ES-I3 (cell line): ENCODE results near the gene PLXNA4.

ENCODE experiments used
- H3K36me3 ChIP-seq: 2 replicates; pipeline ENCODE4 v1.6.1; 2013; ENCODE audit warnings: mild to moderate bottlenecking, low read length, control low read depth, moderate library complexity; ENCODE audit not compliant: insufficient read depth
- H3K4me1 ChIP-seq: 2 replicates; pipeline ENCODE4 v1.6.1; 2013; ENCODE audit warnings: mild to moderate bottlenecking, control low read depth, low read length; ENCODE audit not compliant: insufficient read depth
- H3K9ac ChIP-seq: 2 replicates; pipeline ENCODE4 v1.6.1; 2013; ENCODE audit warnings: low read depth, mild to moderate bottlenecking, low read length, moderate library complexity
- H3K9me3 ChIP-seq: 2 replicates; pipeline ENCODE4 v1.6.1; 2013; ENCODE audit warnings: mild to moderate bottlenecking, low read length, moderate library complexity; ENCODE audit not compliant: control insufficient read depth, insufficient read depth

Gene PLXNA4

DNA sequence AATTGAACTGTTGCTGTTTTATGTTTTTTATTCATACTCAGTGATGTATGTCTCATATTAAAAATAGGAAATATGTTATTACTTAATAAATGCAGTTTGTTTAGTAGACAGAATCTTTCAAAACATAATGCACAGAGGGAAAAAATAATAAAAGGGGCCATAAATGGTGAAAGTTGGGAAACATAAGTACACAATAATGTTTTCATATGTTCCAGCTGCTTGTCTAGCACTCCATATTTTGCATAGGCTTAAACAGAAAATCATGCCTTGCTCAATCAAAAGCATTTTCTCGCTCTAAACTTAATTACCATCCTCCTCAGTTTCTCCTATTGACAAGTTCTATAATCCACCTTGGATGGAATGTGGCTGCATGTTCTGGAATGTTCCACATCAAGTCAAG, 333.2 kb downstream of the PLXNA4 start:
- no peaks in the 10 kb centered on the region for H3K9me3 ChIP-seq
- no peaks in the 10 kb centered on the region for H3K4me1 ChIP-seq
- H3K36me3 ChIP-seq, result no peaks in the 10 kb centered on the region
- no peak overlapping the region for H3K9ac ChIP-seq

DNA sequence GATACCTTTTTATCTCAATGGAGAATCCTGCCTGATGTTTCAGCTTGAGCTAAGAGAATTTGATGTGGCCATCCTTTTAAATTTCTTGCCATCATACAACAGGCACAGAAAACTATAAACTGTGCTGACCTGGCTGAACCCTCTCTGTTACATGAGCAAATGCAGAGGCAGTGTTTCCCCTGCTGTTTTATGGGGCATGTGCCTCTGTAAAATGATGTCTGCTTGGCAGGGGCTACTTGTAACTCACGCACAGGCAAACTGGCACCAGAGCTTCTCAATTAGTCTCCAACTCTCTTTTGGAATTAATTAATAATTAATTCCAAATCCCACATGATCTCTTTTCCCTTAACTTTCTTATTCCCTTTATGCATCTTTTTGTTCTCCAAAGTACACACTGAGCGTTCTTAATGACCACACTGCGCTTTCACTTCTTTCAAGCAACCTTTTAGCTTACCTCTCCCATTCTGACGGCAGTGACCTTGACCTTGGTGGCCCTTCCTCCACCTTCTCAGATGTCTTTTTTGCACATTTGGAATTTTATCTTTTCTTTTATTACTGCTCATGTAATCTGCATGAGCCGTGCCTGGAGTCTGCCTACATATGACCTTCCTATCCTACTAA, 334.0 kb downstream of the PLXNA4 start:
- Histone ChIP-seq H3K9me3 (no peaks in the 10 kb centered on the region), H3K9ac (no peak overlapping the region), H3K4me1 (no peaks in the 10 kb centered on the region), H3K36me3 (no peaks in the 10 kb centered on the region)

DNA sequence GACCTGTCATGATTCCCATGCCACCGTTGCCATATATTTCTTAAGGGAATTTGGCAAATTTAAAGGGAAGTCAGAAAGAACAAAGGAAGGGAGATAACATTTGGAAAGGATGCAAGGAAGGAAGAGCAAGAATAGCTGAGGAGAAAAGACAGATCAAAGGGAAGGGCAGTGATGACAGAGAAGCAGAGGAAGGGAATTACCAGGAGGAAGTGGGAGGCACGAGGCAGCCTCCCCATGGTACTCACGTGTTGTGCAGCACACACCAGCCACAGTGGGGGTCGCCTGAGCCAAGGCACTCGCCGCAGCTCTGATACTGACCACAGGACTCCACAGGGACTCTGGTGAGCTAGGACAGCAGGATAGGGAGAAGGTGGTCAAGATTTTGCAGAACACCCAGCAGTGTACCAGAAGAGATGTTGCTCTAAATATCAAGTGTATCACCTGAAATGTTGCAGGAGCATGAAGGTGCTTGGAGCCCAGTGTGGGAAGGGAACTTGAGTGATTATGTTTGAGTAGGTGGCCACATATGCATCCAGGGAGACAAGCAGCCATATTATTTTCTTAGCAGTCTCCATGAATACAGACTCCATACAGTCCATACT, 335.3 kb downstream of the PLXNA4 start:
- Histone ChIP-seq H3K9ac (no peak overlapping the region), H3K36me3 (no peaks in the 10 kb centered on the region), H3K4me1 (no peaks in the 10 kb centered on the region), H3K9me3 (no peaks in the 10 kb centered on the region)

DNA sequence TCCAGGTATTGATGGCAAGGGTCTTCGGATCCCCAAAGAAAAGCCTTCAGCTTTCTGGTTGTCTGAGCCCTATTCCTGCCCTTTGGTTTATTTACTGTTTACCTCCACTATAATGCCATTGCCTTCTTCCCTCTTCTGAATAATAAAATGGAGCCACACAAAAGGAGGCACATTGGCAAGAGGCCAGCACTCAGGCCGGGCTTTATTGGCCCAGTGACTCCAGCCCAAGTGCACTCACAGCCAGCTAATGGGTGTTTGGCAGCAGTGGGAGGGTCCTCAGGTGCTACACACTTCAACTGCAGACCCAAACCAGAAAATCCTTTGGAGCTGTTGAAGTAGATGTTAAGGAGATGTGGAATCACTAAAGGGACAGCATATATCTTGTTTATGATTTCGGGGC, 336.0 kb downstream of the PLXNA4 start:
- Histone ChIP-seq H3K9me3 (no peaks in the 10 kb centered on the region), H3K4me1 (no peaks in the 10 kb centered on the region), H3K9ac (no peak overlapping the region), H3K36me3 (no peaks in the 10 kb centered on the region)

DNA sequence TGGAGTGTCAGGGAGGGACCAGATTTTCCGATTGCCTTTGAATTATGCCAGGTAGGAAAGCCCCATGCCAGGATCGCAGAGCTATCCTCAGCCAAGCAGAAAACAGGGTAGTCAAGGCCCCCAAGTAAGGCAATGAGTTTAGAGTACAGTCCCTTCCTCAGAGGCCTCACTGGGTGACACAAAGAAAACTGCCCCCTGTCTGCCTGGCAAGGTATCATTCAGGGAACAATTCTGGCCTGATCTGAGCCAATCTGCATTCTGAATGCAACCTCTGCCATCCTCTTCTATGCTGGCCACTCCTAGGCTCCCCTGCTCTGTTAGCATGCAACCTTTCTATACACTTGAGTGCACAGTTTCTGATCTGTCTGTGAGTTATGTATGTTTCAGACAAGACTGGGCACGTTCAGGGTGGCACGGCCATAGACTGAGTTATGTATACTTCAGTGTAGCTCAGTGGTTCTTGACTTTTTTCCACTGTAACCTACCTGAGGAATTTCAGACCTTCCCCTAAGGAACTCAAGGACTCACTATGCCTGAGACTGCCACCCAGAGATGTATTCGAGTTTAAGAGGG, 336.8 kb downstream of the PLXNA4 start:
- no peaks in the 10 kb centered on the region for H3K4me1 ChIP-seq
- no peaks in the 10 kb centered on the region for H3K36me3 ChIP-seq
- no peak overlapping the region for H3K9ac ChIP-seq
- no peaks in the 10 kb centered on the region for H3K9me3 ChIP-seq

DNA sequence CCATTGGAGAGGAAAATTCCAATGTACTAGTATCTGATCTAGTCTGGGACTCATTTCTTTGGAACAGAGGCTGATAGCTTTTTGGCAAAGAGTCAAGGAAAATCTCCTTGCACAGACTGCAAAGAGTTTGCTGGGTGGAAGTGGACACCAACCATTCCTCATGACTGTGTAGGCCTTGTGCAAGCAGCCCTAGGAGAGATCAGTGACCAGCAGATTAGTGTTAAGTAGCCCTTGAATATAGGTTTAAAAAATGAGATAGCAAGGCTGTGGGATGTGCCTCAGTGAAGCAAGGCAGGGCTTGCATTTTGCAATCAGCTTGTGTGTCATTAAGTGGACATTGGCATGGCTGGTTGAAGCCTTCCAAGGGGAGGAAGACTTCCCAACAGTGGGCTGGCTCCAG, 341.6 kb downstream of the PLXNA4 start:
- Histone ChIP-seq H3K9me3 (no peaks in the 10 kb centered on the region), H3K4me1 (peaks cover 8% of the 10 kb centered on the region; the same call in 1 of the 2 replicates), H3K36me3 (no peaks in the 10 kb centered on the region), H3K9ac (no peak overlapping the region)

DNA sequence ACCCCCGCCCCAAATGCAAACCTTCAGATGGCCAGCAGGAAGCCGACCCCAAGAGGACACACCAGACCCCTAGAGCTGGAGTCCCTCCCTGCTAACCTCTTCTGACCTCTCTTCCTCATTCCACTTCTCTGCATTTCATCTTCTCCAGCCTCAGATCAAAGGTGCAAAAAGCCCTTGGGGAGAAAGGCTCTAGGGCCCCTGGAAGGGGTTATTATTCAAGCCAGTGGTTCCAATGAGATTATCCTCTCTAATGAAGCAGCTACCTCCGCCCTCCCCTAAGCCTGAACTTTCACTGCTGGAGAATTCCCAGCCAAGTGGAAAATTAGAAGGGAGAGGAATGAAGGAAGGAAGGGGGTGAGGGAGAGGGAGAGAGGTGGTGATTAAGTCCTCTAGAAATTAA, 343.9 kb downstream of the PLXNA4 start:
- no peaks in the 10 kb centered on the region for H3K9me3 ChIP-seq
- H3K9ac ChIP-seq, result no peak overlapping the region
- H3K36me3 ChIP-seq, result no peaks in the 10 kb centered on the region
- H3K4me1 ChIP-seq, result peaks cover 8% of the 10 kb centered on the region; the same call in 1 of the 2 replicates

DNA sequence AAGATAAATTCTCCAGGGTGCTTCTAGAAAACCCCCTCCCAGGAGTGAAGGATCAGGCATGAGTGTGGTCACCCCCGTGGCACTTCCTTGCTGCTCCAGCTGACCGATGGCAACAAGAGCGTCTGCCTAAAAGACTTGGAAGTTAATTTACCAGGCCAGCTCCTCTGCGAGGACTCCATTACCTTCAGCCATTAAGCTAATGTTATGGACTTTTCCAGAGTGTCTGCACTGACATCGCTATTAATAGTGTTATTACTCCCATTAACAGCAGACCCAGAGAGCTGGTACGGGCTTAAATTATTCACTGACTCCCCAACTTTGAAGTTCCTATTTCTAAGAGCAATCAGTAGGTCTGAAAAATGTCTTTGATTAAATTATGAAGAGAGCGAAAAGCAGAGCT, 345.8 kb downstream of the PLXNA4 start:
- Histone ChIP-seq H3K9me3 (no peaks in the 10 kb centered on the region), H3K9ac (no peak overlapping the region), H3K4me1 (peaks cover 8% of the 10 kb centered on the region; the same call in 1 of the 2 replicates), H3K36me3 (no peaks in the 10 kb centered on the region)

DNA sequence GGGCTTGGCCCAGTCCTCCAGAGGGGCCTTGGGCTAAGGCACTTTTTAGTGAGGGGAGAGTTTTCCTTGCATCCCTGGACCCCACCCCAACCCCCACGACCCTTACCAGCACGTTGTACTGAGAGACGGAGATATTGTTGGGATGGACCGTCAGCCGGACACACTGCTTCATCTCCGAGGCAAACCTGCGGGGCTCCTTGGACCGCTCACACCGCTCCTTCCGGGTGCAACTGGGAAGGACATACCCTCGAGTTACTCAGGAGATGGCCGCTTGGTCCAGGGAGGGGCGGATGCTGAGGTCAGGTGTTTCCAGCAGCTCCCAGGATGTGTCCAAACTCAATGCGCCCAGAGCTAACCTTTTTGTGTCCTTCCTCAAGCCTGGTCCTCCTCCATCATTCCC, 348.0 kb downstream of the PLXNA4 start:
- Histone ChIP-seq H3K4me1 (peaks cover 8% of the 10 kb centered on the region; the same call in 1 of the 2 replicates), H3K9me3 (no peaks in the 10 kb centered on the region), H3K9ac (no peak overlapping the region), H3K36me3 (no peaks in the 10 kb centered on the region)

DNA sequence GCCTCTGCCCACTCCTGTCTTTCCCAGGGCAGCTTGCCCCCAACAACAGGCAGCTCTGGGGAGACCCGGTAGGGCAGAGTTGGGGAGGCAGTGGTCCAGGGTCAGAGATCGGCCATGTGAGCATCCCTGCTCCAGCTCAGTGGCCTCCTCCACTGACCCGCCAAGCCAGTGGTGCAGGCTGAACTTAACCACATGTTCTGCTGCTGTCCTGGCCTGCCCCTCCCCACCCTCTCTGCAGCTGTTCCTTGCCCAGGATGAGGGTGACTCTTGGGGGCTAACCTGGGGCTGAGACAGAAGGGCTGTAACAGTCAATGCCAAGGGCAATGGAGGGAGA, 349.3 kb downstream of the PLXNA4 start:
- Histone ChIP-seq H3K9ac (no peak overlapping the region), H3K9me3 (no peaks in the 10 kb centered on the region), H3K4me1 (peaks cover 1% of the 10 kb centered on the region; the same call in 1 of the 2 replicates), H3K36me3 (no peaks in the 10 kb centered on the region)

DNA sequence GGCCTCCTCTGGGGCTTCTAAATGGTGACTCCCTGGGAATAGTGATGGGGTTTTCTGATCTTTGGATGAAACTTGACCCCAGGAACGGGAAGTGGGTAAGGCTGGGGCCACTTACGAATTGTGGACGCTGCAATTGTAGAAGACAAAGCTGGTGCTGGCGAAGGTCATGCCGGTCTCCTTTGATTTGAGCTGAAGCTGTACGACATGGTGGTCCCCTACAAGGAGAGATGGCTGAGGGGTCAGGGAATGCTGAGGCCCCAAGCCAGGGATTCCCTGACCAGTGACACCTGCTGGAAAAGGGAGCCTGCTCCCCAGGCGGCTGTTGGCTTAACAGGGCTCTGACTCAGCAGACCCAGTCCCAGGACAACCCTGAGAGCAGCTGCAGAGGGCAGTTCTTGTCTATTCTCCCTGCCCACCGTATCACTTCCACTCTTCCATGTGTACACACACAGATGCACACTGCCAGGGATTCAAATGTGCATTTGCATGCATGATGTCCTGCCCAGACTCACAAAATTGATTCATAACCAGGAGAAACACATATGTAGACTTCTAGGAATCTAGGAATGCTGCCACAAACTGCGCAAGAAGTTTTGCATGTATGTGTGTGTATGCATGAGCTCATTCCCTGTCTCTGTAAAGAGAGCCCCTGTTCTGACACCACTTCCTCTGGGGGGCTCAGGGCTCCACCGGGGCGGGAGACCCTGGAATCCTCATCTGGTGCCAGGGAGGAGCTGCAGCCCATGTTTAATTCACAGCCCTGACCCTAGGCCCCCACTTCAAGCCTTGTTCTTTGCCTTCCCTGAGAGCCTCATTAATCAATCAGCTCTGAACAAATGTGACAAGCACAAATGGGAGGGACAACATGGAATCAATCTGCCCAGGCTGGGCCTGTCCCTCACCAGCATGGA, 350.0 kb downstream of the PLXNA4 start:
- H3K36me3 ChIP-seq, result no peaks in the 10 kb centered on the region
- H3K9me3 ChIP-seq, result no peaks in the 10 kb centered on the region
- H3K9ac ChIP-seq, result no peak overlapping the region
- no peaks in the 10 kb centered on the region for H3K4me1 ChIP-seq

DNA sequence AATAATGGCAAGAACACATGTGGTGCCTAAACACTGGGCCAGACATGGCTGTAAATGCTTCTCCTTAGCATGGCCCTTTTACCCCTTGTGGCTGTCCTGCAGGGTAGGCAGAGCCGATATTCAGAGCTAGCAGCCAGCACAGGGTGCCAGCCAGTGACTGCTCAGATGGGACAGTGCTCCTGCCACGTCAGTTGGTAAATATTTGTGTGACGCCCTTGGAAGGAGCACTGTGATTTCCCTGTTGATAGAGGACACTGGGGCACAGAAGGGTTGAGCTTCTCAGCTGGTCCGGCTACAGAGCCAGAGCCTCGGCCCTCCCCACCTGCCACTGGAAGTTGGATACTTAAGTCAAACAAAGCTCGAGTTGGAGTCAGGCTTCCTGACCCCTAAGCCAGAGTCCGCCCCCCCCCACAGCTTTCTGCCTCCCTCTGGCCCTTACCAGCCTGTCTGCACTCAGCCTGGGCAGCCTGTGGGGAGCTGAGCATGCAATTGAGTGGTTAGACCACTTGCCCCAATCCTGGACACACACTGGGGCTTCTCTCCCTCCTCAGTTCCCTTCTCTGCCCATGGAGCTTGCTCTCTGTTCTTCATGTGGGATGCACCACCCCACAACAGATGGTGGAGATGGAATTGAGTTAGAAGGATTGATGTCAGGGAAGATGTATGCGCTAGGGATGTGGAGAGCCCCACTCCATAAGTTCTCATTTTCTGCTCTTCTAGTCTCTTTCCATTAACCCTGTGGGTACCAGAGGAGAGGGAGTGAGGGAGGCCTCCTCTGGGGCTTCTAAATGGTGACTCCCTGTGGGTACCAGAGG, 350.8 kb downstream of the PLXNA4 start:
- Histone ChIP-seq H3K4me1 (no peaks in the 10 kb centered on the region), H3K9me3 (no peaks in the 10 kb centered on the region), H3K36me3 (no peaks in the 10 kb centered on the region), H3K9ac (no peak overlapping the region)

DNA sequence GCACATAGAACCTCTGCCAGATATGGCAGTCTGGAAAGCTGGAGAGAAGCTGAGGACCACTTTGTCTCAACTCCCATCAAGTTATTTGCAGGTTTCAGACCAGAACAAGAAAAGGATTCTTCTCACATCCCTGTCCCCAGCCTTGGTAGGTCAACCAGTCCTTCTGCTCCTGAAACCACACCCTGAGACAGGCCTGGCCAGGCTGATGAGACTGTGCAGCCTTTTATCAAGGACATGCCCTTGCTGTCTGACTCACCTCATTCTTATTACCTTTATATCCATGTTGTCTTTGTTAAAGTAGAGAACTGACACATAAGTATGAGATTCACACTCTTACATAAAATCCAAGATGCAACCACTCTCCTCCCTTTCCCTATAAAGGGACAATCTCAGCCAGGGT, 354.9 kb downstream of the PLXNA4 start:
- Histone ChIP-seq H3K4me1 (0 out of 2 replicates have a peak, but pooled peaks cover 5% of the 10 kb centered on the region), H3K9ac (no peak overlapping the region), H3K9me3 (no peaks in the 10 kb centered on the region), H3K36me3 (no peaks in the 10 kb centered on the region)

DNA sequence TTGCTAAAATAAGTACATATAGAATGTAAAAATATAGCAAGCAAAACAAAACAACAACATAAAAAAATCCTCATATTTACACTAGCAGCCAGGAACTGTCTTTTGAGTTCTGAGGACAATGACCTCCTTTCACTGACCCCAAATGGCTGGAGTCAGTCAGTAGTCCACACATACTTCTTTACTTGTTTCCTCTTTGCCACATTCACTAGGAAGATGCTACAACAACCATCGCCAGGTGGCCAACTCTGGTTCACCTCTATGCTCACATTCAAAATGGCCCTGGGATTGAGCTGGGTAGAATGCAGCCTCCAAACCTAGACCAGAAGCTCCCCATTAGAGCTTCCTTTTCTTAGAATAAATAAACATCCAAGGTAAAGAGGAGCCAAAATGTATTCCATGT, 356.2 kb downstream of the PLXNA4 start:
- Histone ChIP-seq H3K9me3 (no peaks in the 10 kb centered on the region), H3K4me1 (0 out of 2 replicates have a peak, but pooled peaks cover 5% of the 10 kb centered on the region), H3K36me3 (no peaks in the 10 kb centered on the region), H3K9ac (no peak overlapping the region)
